ENCODE results near the gene SGIP1.
"Not testable (repeated sequence)": the region's sequence is repeated elsewhere in the genome, so short reads cannot be mapped to it uniquely, and the experiment has no call there.

The SGIP1 gene

DNA sequence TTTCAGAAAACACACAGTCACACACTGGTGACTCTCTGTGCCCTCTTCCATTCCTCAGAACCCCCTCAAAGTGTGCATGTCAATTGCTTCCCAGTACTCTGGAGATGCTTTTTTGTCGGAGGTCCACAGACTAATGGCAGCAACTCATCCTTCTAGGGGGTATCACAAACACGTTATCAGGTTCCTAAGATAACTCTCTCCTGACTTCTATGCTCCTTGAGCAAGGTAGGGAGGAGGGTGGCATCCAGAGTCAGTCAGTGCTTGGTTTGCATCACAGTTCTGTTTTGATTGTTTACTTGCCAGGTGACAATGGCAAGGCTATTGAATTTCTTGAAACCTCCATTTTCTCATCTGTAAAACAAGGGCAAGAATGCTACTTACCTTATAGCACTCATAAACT is 178.9 kb downstream of the SGIP1 start:
- Mint-ChIP-seq H3K27ac (no peak overlapping the region), H3K36me3 (ENCODE audit: low read depth) (no peaks in the 10 kb centered on the region), H3K4me3 (no peak overlapping the region), H3K27me3 (ENCODE audit: low read depth) (peaks cover 34% of the 10 kb centered on the region), H3K4me1 (ENCODE audit: low read depth) (no peaks in the 10 kb centered on the region), H3K9me3 (no peaks in the 10 kb centered on the region)

- Mint-ChIP-seq H3K36me3 (ENCODE audit: low read depth) (no peaks in the 10 kb centered on the region), H3K27ac (no peak overlapping the region), H3K9me3 (no peaks in the 10 kb centered on the region), H3K4me1 (ENCODE audit: low read depth) (peaks cover 11% of the 10 kb centered on the region), H3K4me3 (no peak overlapping the region), H3K27me3 (ENCODE audit: low read depth) (peaks cover 33% of the 10 kb centered on the region)
Observed at GRCh38 chr1:66723985-66724384, 190.0 kb downstream of the SGIP1 start.

- H3K27ac Mint-ChIP-seq: no peak overlapping the region
- H3K27me3 Mint-ChIP-seq (ENCODE audit: low read depth): peaks cover 29% of the 10 kb centered on the region
- no peaks in the 10 kb centered on the region for H3K9me3 Mint-ChIP-seq
- H3K4me3 Mint-ChIP-seq: no peak overlapping the region
- H3K4me1 Mint-ChIP-seq (ENCODE audit: low read depth): peaks cover 15% of the 10 kb centered on the region
- no peaks in the 10 kb centered on the region for H3K36me3 Mint-ChIP-seq (ENCODE audit: low read depth)
Observed at GRCh38 chr1:66725885-66726665, 192.1 kb downstream of the SGIP1 start.

DNA sequence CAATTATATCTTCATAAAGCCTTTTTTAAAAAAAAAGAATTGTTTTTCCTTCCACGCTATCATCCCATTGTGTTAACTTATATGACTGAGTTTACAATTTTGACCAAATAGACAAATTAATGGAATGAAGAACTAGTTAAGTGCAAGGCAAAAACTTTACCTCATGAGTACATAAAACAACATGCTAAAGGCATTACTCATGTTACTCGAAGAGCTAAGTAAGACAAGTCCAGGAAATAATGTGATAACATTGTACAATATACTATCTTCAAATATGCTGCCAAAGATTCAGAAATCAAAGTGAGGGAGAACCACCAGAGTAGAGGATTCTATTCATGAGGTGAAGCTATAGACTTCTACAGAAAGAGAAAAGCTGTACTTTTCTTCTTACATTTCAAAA is 194.1 kb downstream of the SGIP1 start:
- H3K36me3 Mint-ChIP-seq (ENCODE audit: low read depth): no peaks in the 10 kb centered on the region
- H3K9me3 Mint-ChIP-seq: no peaks in the 10 kb centered on the region
- peaks cover 17% of the 10 kb centered on the region for H3K27me3 Mint-ChIP-seq (ENCODE audit: low read depth)
- H3K4me3 Mint-ChIP-seq: no peak overlapping the region
- H3K27ac Mint-ChIP-seq: no peak overlapping the region
- H3K4me1 Mint-ChIP-seq (ENCODE audit: low read depth): peaks cover 20% of the 10 kb centered on the region

DNA sequence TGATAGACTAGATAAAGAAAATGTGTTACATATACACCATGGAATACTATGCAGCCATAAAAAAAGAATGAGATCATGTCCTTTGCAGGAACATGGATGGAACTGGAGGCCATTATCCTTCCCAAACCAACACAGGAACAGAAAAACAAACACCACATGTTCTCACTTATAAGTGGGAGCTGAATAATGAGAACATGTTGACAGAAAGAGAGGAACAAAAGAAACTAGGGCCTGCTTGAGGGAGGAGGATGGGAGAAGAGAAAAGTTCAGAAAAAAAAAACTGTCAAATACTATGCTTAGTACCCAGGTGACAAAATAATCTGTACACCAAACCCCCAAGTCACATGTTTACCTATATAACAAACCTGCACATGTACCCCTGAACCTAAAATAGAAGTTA is 194.8 kb downstream of the SGIP1 start:
- peaks cover 15% of the 10 kb centered on the region for H3K27me3 Mint-ChIP-seq (ENCODE audit: low read depth)
- H3K4me1 Mint-ChIP-seq (ENCODE audit: low read depth): peaks cover 20% of the 10 kb centered on the region
- peak overlapping the region; percentile 53 for H3K27ac Mint-ChIP-seq
- H3K4me3 Mint-ChIP-seq; H3K36me3 Mint-ChIP-seq (ENCODE audit: low read depth); H3K9me3 Mint-ChIP-seq: not testable (repeated sequence)

- H3K27ac Mint-ChIP-seq: peak overlapping the region; percentile 43
- no peaks in the 10 kb centered on the region for H3K9me3 Mint-ChIP-seq
- H3K36me3 Mint-ChIP-seq (ENCODE audit: low read depth): no peaks in the 10 kb centered on the region
- H3K4me1 Mint-ChIP-seq (ENCODE audit: low read depth): peaks cover 20% of the 10 kb centered on the region
- no peak overlapping the region for H3K4me3 Mint-ChIP-seq
- H3K27me3 Mint-ChIP-seq (ENCODE audit: low read depth): peaks cover 15% of the 10 kb centered on the region
Observed at GRCh38 chr1:66729119-66729518, 195.2 kb downstream of the SGIP1 start.

DNA sequence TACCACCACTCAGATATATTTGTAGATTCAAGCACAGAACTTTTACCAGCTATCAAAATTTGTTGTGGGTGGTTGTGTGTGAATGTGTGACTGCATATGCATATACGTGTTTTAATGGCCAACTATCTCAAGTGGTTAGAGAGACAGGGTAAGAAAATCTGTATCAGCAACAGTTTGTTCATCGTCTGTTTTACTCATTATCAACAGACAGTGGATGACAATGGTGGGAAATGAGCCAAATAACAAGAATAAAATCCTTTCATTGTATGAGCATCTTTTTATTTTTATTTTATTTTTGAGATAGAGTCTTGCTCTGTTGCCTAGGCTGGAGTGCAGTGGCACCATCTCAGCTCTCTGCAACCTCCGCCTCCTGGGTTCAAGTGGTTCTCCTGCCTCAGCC is 195.6 kb downstream of the SGIP1 start:
- H3K4me3 Mint-ChIP-seq: no peak overlapping the region

GRCh38 chr1:66730462-66730861 is 196.5 kb downstream of the SGIP1 start:
- no peaks in the 10 kb centered on the region for H3K36me3 Mint-ChIP-seq (ENCODE audit: low read depth)
- no peak overlapping the region for H3K27ac Mint-ChIP-seq
- peaks cover 9% of the 10 kb centered on the region for H3K27me3 Mint-ChIP-seq (ENCODE audit: low read depth)

More for the DNA sequence above, 195.6 kb downstream of the SGIP1 start:
- Mint-ChIP-seq H3K27ac (no peak overlapping the region), H3K36me3 (ENCODE audit: low read depth) (no peaks in the 10 kb centered on the region), H3K4me1 (ENCODE audit: low read depth) (peaks cover 20% of the 10 kb centered on the region), H3K27me3 (ENCODE audit: low read depth) (peaks cover 13% of the 10 kb centered on the region), H3K9me3 (no peaks in the 10 kb centered on the region)

GRCh38 chr1:66731170-66731865 is 197.4 kb downstream of the SGIP1 start:
- Mint-ChIP-seq H3K9me3 (no peaks in the 10 kb centered on the region), H3K4me3 (no peak overlapping the region), H3K36me3 (ENCODE audit: low read depth) (no peaks in the 10 kb centered on the region), H3K27me3 (ENCODE audit: low read depth) (peaks cover 6% of the 10 kb centered on the region), H3K4me1 (ENCODE audit: low read depth) (peaks cover 14% of the 10 kb centered on the region), H3K27ac (no peak overlapping the region)

More at GRCh38 chr1:66730462-66730861, 196.5 kb downstream of the SGIP1 start:
- peaks cover 20% of the 10 kb centered on the region for H3K4me1 Mint-ChIP-seq (ENCODE audit: low read depth)
- H3K9me3 Mint-ChIP-seq: no peaks in the 10 kb centered on the region
- no peak overlapping the region for H3K4me3 Mint-ChIP-seq

DNA sequence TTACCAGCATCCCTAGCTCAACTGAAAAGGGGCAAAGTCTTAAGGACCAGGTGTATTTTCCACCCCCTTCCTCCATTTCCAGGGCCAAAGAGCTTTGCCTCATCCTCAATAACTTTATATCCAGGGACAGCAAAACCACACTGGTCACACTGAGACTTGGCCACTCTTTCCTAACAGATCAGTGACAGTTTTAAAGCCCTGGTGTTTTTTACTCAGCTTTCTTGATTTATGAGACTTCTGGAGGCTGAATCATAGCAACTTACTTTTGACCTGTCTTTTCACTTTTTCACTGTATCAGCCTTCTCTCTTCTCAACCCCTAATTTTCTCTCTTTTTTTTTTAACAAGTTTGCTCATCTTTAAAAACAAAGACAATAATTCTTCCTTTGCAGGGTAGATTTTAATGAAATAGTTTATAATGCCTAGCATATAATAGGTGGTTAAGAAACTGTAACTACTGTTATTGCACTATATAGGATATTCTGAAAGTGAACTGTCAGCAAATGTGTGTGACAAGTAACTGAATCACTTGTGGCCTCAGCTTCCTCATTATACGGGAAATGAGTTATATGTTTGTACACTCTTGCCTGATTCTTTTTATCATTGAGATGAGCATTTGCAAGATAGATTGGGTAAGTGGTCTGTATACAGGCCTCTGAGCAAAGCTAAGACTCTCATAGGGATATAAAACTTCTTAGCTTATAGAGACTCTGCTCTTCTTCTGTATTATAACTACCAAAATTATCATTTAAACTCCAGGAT is 198.6 kb downstream of the SGIP1 start:
- Mint-ChIP-seq H3K4me1 (ENCODE audit: low read depth) (peaks cover 12% of the 10 kb centered on the region), H3K27ac (no peak overlapping the region), H3K36me3 (ENCODE audit: low read depth) (no peaks in the 10 kb centered on the region), H3K9me3 (no peaks in the 10 kb centered on the region), H3K27me3 (ENCODE audit: low read depth) (no peaks in the 10 kb centered on the region), H3K4me3 (no peak overlapping the region)

- H3K27me3 Mint-ChIP-seq (ENCODE audit: low read depth): no peaks in the 10 kb centered on the region
- no peak overlapping the region for H3K27ac Mint-ChIP-seq
- no peaks in the 10 kb centered on the region for H3K36me3 Mint-ChIP-seq (ENCODE audit: low read depth)
- H3K4me3 Mint-ChIP-seq: no peak overlapping the region
- H3K9me3 Mint-ChIP-seq: no peaks in the 10 kb centered on the region
- H3K4me1 Mint-ChIP-seq (ENCODE audit: low read depth): peaks cover 12% of the 10 kb centered on the region
Observed at GRCh38 chr1:66733348-66734017, 199.5 kb downstream of the SGIP1 start.

DNA sequence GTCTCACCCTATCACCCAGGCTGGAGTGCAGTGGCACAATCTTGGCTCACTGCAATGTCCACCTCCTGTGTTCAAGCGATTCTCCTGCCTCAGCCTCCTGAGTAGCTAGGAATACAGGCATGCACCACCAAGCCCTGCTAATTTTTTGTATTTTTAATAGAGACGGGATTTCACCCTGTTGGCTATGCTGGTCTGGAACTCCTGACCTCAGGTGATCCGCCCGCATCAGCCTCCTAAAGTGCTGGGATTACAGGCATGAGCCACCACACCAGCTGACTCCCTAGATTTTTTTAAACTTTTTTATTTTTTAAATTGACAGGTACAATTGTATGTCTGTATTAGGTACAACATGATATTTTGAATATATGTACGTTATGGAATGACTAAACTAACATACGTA is 200.6 kb downstream of the SGIP1 start:
- H3K4me3 Mint-ChIP-seq; H3K27ac Mint-ChIP-seq; H3K36me3 Mint-ChIP-seq (ENCODE audit: low read depth); H3K27me3 Mint-ChIP-seq (ENCODE audit: low read depth); H3K9me3 Mint-ChIP-seq; H3K4me1 Mint-ChIP-seq (ENCODE audit: low read depth): not testable (repeated sequence)

DNA sequence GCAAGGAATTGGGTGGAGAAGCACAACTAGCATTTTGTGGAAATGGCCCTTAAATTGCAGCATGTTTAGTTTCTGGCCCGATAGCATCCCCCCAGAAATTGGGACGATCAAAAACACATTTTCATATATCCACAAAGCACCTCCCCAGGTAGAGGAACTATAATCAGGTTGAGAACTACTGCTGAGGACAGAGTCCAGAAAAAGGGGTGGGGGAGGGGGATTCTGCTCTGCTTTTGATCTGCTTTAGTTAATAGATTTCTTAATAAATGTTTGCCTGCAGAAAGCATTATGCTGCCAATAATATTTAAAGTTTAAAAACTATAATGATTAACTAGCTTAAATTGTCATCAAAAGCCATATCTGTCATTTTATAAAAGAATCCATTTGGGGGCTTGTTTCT is 203.9 kb downstream of the SGIP1 start:
- H3K9me3 Mint-ChIP-seq: no peaks in the 10 kb centered on the region
- H3K27me3 Mint-ChIP-seq (ENCODE audit: low read depth): no peaks in the 10 kb centered on the region
- no peaks in the 10 kb centered on the region for H3K36me3 Mint-ChIP-seq (ENCODE audit: low read depth)
- no peak overlapping the region for H3K27ac Mint-ChIP-seq
- H3K4me3 Mint-ChIP-seq: no peak overlapping the region
- peaks cover 6% of the 10 kb centered on the region for H3K4me1 Mint-ChIP-seq (ENCODE audit: low read depth)

- Mint-ChIP-seq H3K4me3 (no peak overlapping the region), H3K4me1 (ENCODE audit: low read depth) (peaks cover 5% of the 10 kb centered on the region), H3K27ac (no peak overlapping the region), H3K9me3 (no peaks in the 10 kb centered on the region), H3K36me3 (ENCODE audit: low read depth) (no peaks in the 10 kb centered on the region), H3K27me3 (ENCODE audit: low read depth) (peaks cover 4% of the 10 kb centered on the region)
Observed at GRCh38 chr1:66739401-66740157, 205.6 kb downstream of the SGIP1 start.
